CD4-positive, alpha-beta T cell treated with Interleukin-15 for 1 hour (primary cell): ENCODE measurements around the gene NAV1.
A peak's percentile ranks its signal among the peaks of the same experiment; 100 is the strongest.
"Not testable (repeated sequence)": the region's sequence is repeated elsewhere in the genome, so short reads cannot be mapped to it uniquely, and the experiment has no call there.

ENCODE experiments used
- DNase-seq: peaks from one replicate; pipeline ENCODE4 v3.0.0-alpha.2; 2020

The NAV1 gene

GRCh38 chr1:201545851-201546492 lies 7.0 kb downstream of the NAV1 start:
- DNase-seq = no peak

DNA sequence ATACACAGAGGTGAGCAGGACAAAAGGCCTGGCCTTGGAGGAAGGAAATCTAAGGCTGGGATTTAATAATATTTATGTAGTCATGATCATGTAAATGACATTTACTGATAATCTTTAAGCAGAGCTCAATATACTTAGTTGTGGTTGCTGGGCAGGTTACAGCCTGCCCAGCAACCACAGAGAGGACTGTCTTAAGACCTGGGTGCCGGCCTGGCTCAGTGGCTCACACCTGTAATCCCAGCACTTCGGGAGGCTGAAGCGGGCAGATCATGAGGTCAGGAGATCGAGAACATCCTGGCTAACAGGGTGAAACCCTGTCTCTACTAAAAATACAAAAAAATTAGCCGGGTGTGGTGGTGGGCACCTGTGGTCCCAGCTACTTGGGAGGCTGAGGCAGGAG lies 10.6 kb downstream of the NAV1 start:
- not testable (repeated sequence) for DNase-seq

DNA sequence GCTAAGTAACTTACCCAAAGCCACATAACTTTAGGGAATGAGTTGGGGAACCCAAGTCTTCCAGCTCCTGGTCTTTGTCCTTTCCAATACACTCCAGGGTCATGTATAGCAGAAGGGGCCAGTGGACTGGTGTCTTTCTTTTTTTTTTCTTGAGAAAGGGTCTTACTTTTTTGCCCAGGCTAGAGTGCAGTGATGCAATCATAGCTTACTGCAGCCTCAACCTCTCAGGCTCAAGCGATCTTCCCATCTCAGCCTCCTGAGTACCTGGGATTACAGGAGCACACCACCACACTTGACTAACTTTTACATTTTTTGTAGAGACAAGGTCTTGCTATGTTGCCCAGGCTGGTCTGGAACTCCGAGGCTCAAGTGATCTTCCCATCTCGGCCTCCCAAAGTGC lies 12.2 kb downstream of the NAV1 start:
- DNase-seq = no peak

DNA sequence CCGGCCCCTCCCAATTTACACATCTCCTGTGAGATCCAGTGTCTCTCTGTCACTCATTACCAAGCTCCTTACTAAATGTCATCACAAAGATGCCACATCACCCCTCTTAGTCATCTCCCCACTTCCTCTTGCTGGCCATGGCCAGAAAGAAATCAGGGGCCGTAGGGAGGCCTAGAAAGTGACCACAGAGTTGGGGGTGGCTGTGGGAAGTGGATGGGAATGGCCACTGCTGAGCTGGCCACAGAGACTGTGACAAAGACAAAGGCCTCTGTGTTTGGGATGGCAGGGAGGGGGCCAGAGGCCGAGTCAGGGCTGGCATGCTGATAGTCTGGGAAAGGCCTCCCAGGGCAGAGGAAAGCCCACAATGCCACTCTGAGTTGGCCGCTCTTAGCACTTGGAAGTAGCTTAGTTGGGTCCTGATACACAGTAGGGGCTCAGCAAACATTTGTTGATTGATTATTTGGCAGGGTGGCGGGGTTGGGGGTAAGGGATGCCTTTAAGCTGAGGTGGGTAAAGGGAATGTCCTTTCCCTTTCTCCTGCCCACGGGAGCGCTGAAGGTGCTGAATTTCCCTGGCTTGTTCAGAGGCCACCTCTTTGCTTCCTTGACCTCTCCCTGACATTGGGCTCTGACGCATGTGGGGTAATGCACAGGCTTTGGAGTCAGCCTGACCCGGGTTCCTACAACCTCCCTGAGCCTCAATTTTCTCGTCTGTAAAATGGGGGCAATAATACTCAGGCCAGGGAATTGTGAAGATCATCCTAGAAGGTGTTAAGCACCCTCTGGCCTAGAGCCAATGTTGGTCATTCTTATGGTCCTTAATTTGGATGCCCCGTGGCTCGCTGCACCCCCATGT lies 13.2 kb downstream of the NAV1 start:
- DNase-seq = peak; percentile 67

GRCh38 chr1:201552941-201553351 lies 14.0 kb downstream of the NAV1 start:
- DNase-seq = no peak

DNA sequence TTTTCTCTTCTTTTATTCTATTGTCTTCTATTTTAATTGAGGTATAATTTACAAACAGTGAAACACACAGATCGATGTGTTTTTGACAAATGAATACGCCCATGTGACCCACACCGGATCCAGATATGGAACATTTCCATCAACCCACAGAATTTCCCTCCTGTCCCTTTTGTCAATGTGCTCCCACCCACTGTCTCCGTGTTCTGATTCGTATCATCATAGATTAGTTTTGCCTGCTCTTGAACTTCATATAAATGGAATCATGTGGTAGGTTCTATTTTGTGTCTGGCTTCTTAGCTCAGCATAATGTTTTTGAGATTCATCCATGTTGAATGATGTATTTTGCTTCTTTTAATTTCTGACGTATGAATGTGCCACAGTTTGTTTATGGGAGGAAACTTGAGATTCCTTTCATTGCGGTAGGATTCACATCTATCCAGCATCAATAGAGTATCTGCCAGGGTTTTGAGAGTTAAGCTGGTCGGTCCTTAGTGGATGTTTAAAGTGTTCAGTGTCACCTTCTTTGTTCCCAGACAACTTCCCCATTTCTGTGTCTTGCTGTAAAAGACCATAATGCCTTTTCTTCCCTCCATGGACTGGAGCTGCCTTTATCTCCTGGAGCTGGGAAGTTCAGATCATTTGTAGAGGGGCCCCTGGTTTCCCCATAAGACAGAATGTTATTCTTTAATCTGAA lies 14.7 kb downstream of the NAV1 start:
- DNase-seq = no peak

- no peak for DNase-seq
These were observed 15.3 kb downstream of the NAV1 start for GRCh38 chr1:201554190-201554600.

GRCh38 chr1:201554789-201555592 lies 16.1 kb downstream of the NAV1 start:
- DNase-seq = no peak

DNA sequence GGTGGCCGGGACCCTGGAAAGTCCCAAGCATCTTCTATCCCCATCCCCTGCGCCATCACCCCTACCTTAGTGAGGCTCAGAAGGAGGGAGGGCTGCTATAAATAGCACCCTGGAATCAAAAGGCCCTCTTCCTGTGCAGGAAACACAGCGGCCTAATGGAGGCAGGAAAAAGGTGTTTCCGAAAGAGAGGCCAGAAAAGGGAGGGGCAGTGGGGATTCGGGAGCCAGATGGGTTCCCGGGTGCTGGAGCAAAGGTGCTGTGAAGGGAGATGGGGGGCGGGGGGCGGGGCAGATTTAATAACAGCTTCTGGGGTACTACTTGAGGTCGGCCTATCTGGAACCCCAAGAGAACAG lies 16.6 kb downstream of the NAV1 start:
- no peak for DNase-seq

- no peak for DNase-seq
These were observed 18.1 kb downstream of the NAV1 start for GRCh38 chr1:201556841-201557571.

- DNase-seq = no peak
These were observed 18.6 kb downstream of the NAV1 start for GRCh38 chr1:201557572-201557958.

DNA sequence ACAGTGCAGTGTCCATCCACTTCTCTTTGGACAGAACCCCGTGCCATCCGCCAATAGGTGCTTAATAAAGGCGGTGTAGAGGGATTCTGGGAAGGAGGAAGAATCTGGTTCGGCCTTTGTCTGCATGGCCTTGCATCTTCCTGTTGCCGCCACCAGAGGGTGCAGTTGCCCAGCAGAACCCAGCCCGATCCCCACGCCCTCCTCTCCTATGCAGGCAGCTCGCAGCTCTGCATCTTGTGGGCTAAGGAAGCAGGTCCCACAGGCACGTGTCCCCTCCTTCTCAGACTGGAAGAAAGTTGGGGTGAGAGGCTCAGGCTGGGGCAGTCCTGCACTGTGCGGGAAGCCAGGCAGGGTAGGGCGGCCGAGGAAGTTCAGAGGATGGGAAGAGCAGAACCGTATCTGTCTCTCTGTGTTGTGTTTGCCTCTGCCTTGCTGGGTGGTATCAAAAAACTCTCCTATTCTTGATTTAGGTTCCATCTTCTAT lies 20.8 kb downstream of the NAV1 start:
- DNase-seq = peak; percentile 62

GRCh38 chr1:201560328-201561194 lies 21.6 kb downstream of the NAV1 start:
- no peak for DNase-seq

GRCh38 chr1:201561195-201561564 lies 22.3 kb downstream of the NAV1 start:
- DNase-seq = no peak

- DNase-seq = no peak
These were observed 22.7 kb downstream of the NAV1 start for GRCh38 chr1:201561601-201562000.

GRCh38 chr1:201562257-201562656 lies 23.3 kb downstream of the NAV1 start:
- no peak for DNase-seq

DNA sequence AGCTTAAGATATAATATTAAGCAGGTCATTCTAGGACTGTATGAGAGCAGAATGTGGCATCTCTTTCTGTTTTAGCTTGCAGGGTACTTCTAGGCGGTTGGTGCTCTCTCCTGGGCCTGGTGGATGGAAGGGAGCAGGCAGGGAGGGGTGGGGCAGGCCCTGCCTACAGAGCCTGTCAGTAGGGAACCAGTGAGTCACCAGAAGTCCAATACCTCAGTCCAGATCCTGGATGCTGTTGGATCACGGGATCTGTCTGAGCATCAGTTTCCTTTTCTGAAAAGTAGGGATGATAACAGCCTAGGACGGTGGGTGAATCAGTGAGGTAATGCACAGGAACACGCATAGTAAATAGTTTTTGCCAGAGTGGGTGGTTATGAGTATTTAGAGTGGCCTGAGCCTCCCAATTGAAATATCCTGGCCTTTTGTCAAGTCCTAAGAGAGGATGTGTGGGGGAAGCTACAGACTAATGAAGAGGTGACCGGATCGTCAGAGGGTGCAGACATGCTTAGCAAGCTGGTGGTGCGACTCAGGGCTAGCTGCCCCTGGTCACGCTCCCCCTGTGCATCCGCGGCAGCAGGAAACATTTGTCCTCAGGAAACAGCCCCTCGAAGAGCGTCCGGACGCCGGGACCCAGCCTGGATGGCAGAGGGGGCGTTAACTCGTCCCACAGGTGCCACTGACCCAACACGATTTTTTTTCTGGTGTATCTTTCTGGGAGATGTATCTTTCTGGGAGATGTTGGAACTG lies 23.9 kb downstream of the NAV1 start:
- no peak for DNase-seq

- DNase-seq = no peak
These were observed 24.5 kb downstream of the NAV1 start for GRCh38 chr1:201563406-201563780.

- no peak for DNase-seq
These were observed 25.0 kb downstream of the NAV1 start for GRCh38 chr1:201563941-201564340.

GRCh38 chr1:201565024-201565730 lies 26.2 kb downstream of the NAV1 start:
- DNase-seq = no peak
